Naive thymus-derived CD4-positive, alpha-beta T cell (primary cell): ENCODE data around the gene TAF5L. TPM values are rescaled to one million over a fixed set of nuclear protein-coding genes. Genes with fewer than 3 reads are reported as not detected.

Experiments used
- ATAC-seq: fragments of 150-1000 bp; cut with Tn5 transposase; 2 replicates; pipeline ENCODE4 v1.10.0; 2021; ENCODE audit warnings: mild to moderate bottlenecking, moderate library complexity
- CTCF ChIA-PET: fragments of 350-600 bp; sonication (Branson Sonifier 250); formaldehyde crosslinking; loops from one replicate; lab custom pipeline; 2021; ENCODE audit warnings: antibody characterized with exemption; lab: Charles Lee
- POLR2A ChIA-PET: fragments of 350-600 bp; sonication (Branson Sonifier 250); formaldehyde crosslinking; loops from one replicate; lab custom pipeline; 2021; ENCODE audit warnings: antibody characterized with exemption, inconsistent platforms; lab: Charles Lee
- DNase-seq, 9 donors: peaks; one replicate each; pipeline versions ENCODE4 v3.0.0 to v3.0.0-alpha.2; 2020 to 2022; ENCODE audit warnings: mixed read lengths in 1 of 9
- H3K27ac ChIP-seq: one replicate; pipeline ENCODE4 v1.7.0; 2013; ENCODE audit warnings: mild to moderate bottlenecking, low read depth, low read length, moderate library complexity
- H3K27me3 ChIP-seq, 2 donors: one replicate each; pipeline ENCODE4 v1.7.0; 2013; ENCODE audit warnings: low read length in 2 of 2, mild to moderate bottlenecking in 2 of 2, moderate library complexity in 2 of 2; ENCODE audit not compliant: control insufficient read depth in 2 of 2, insufficient read depth in 2 of 2
- H3K36me3 ChIP-seq, 3 experiments: 1 replicate in 2 of 3; 2 replicates in 1 of 3; pipeline ENCODE4 v1.7.0; 2013; ENCODE audit warnings: low read length in 3 of 3, mild to moderate bottlenecking in 3 of 3, moderate library complexity in 1 of 3; ENCODE audit not compliant: insufficient read depth in 3 of 3, control insufficient read depth in 2 of 3
- H3K4me1 ChIP-seq, 2 donors: one replicate each; pipeline ENCODE4 v1.7.0; 2013; ENCODE audit warnings: low read length in 2 of 2, mild to moderate bottlenecking in 2 of 2, moderate library complexity in 1 of 2; ENCODE audit not compliant: control insufficient read depth in 2 of 2, insufficient read depth in 2 of 2
- H3K4me3 ChIP-seq: 2 replicates; pipeline ENCODE4 v1.7.0; 2013; ENCODE audit warnings: mild to moderate bottlenecking, low read length
- H3K9me3 ChIP-seq, 3 experiments: 1 replicate in 2 of 3; 2 replicates in 1 of 3; pipeline ENCODE4 v1.7.0; 2013; ENCODE audit warnings: low read length in 3 of 3; ENCODE audit not compliant: control insufficient read depth in 2 of 3
- H3K27ac Mint-ChIP-seq, 9 donors: one replicate each; pipeline ENCODE4 v1.8.0; 2020 to 2022; ENCODE audit warnings: mixed read lengths in 9 of 9, mild to moderate bottlenecking in 8 of 9, moderate library complexity in 5 of 9, inconsistent platforms in 2 of 9
- H3K27me3 Mint-ChIP-seq, 5 donors: one replicate each; pipeline ENCODE4 v1.8.0; 2021 to 2022; ENCODE audit warnings: mixed read lengths in 5 of 5, mild to moderate bottlenecking in 1 of 5
- H3K36me3 Mint-ChIP-seq, 5 donors: one replicate each; pipeline ENCODE4 v1.8.0; 2020 to 2022; ENCODE audit warnings: mixed read lengths in 5 of 5, mild to moderate bottlenecking in 3 of 5, inconsistent platforms in 1 of 5
- H3K4me1 Mint-ChIP-seq, 7 donors: one replicate each; pipeline ENCODE4 v1.8.0; 2020 to 2022; ENCODE audit warnings: mixed read lengths in 7 of 7, mild to moderate bottlenecking in 3 of 7, inconsistent platforms in 1 of 7
- H3K4me3 Mint-ChIP-seq, 10 donors: one replicate each; pipeline ENCODE4 v1.8.0; 2020 to 2022; ENCODE audit warnings: mild to moderate bottlenecking in 10 of 10, mixed read lengths in 10 of 10, moderate library complexity in 6 of 10, inconsistent platforms in 2 of 10
- H3K9me3 Mint-ChIP-seq, 11 donors: one replicate each; pipeline ENCODE4 v1.8.0; 2020 to 2022; ENCODE audit warnings: mixed read lengths in 11 of 11, mild to moderate bottlenecking in 4 of 11, inconsistent platforms in 1 of 11, moderate library complexity in 1 of 11
- intact Hi-C, 2 donors: fragments of 100-400 bp; cut with micrococcal nuclease; formaldehyde crosslinking; loops; one replicate each; pipeline ENCODE4 v1.15.1; 2023
- polyA plus RNA-seq, 2 donors: library from polyadenylated mRNA; unstranded; fragments of 300-500 nt; fragmentation: Illumina TruSeq; gene quantifications; one replicate each; pipeline ENCODE4 v1.2.3, GENCODE V29; 2021
- total RNA-seq, 6 experiments: library from RNA in 5 of 6; stranded (reverse) in 5 of 6; gene quantifications; 1 replicate in 5 of 6; 2 replicates in 1 of 6; pipeline ENCODE4 v1.2.3 and lab custom pipeline; 2021 to 2026

The TAF5L gene
- total and polyA plus RNA-seq, 7 experiments from 2014 or later: 4.7 to 27.2 (median 19.7) TPM

- H3K9me3 ChIP-seq: no peaks in the 10 kb centered on the region
- DNase-seq (no peak), ATAC-seq (no peak)
- H3K27ac Mint-ChIP-seq: peak overlapping the region in 2 of 9 donors; percentile 9 to 50
- H3K27me3 Mint-ChIP-seq: no peaks in the 10 kb centered on the region
- intact Hi-C loops: no loop called here
- H3K27me3 ChIP-seq: no peaks in the 10 kb centered on the region
- no peak overlapping the region for H3K4me3 Mint-ChIP-seq
- H3K36me3 Mint-ChIP-seq: peaks cover 12 to 44% (median 18%) of the 10 kb centered on the region in 5 donors
- POLR2A ChIA-PET: no interaction called here
- H3K4me1 ChIP-seq: no peaks in the 10 kb centered on the region
- CTCF ChIA-PET: interaction anchor here (1.1 kb wide), 1 partner anchor 16 kb away, joined by 4 read pairs; no protein-coding TSS in a partner anchor
- H3K9me3 Mint-ChIP-seq: no peaks in the 10 kb centered on the region
- peaks cover under 1 to 10% (median 3%) of the 10 kb centered on the region in 7 donors for H3K4me1 Mint-ChIP-seq
- H3K4me3 ChIP-seq: no peak overlapping the region
- peaks cover 8 to 82% (median 13%) of the 10 kb centered on the region in 3 experiments for H3K36me3 ChIP-seq
- no peak overlapping the region for H3K27ac ChIP-seq
These were observed 19.5 kb upstream of the TAF5L start for GRCh38 chr1:229645324-229645993.

- ATAC-seq (peak; percentile 22), DNase-seq (no peak)
- no peak overlapping the region for H3K27ac ChIP-seq
- H3K4me3 Mint-ChIP-seq: no peak overlapping the region
- H3K9me3 Mint-ChIP-seq: no peaks in the 10 kb centered on the region
- H3K27me3 ChIP-seq: no peaks in the 10 kb centered on the region
- peaks cover 12 to 41% (median 18%) of the 10 kb centered on the region in 5 donors for H3K36me3 Mint-ChIP-seq
- H3K4me1 Mint-ChIP-seq: peaks cover 5 to 12% (median 7%) of the 10 kb centered on the region in 7 donors
- H3K36me3 ChIP-seq: peaks cover 8 to 69% (median 13%) of the 10 kb centered on the region in 3 experiments
- H3K27ac Mint-ChIP-seq: no peak overlapping the region
- ChIA-PET POLR2A (no interaction called here), CTCF (no interaction called here)
- no peaks in the 10 kb centered on the region for H3K4me1 ChIP-seq
- H3K9me3 ChIP-seq: no peaks in the 10 kb centered on the region
- H3K4me3 ChIP-seq: no peak overlapping the region
- intact Hi-C loops: no loop called here
- H3K27me3 Mint-ChIP-seq: no peaks in the 10 kb centered on the region
These were observed 18.2 kb upstream of the TAF5L start for GRCh38 chr1:229643996-229644745.

GRCh38 chr1:229642970-229643369 is 17.0 kb upstream of the TAF5L start:
- no peaks in the 10 kb centered on the region for H3K9me3 Mint-ChIP-seq
- no peak overlapping the region for H3K27ac Mint-ChIP-seq
- CTCF ChIA-PET: interaction anchor here (0.6 kb wide), 1 partner anchor 25 kb away, joined by 7 read pairs; no protein-coding TSS in a partner anchor
- peaks cover 5 to 14% (median 7%) of the 10 kb centered on the region in 7 donors for H3K4me1 Mint-ChIP-seq
- peaks cover 0 to 65% (median 11%) of the 10 kb centered on the region in 3 experiments for H3K36me3 ChIP-seq
- no peaks in the 10 kb centered on the region for H3K27me3 Mint-ChIP-seq
- no peaks in the 10 kb centered on the region for H3K9me3 ChIP-seq
- H3K4me3 ChIP-seq: no peak overlapping the region
- DNase-seq (no peak), ATAC-seq (no peak)
- POLR2A ChIA-PET: no interaction called here
- H3K4me1 ChIP-seq: no peaks in the 10 kb centered on the region
- peaks cover 14 to 49% (median 18%) of the 10 kb centered on the region in 5 donors for H3K36me3 Mint-ChIP-seq
- H3K27me3 ChIP-seq: no peaks in the 10 kb centered on the region
- intact Hi-C loops: no loop called here
- H3K27ac ChIP-seq: no peak overlapping the region
- H3K4me3 Mint-ChIP-seq: no peak overlapping the region

- Mint-ChIP-seq H3K27me3 (no peaks in the 10 kb centered on the region), H3K36me3 (peaks cover 16 to 49% (median 19%) of the 10 kb centered on the region in 5 donors), H3K9me3 (no peaks in the 10 kb centered on the region), H3K4me1 (peaks cover 5 to 14% (median 7%) of the 10 kb centered on the region in 7 donors), H3K27ac (peak overlapping the region in 1 of 9 donors; percentile 5), H3K4me3 (no peak overlapping the region)
- ChIA-PET POLR2A (no interaction called here), CTCF (interaction anchor here (0.6 kb wide), 2 partner anchors 24 to 207 kb away, joined by 3 to 7 read pairs; no protein-coding TSS in a partner anchor)
- Histone ChIP-seq H3K9me3 (no peaks in the 10 kb centered on the region), H3K36me3 (peaks cover 0 to 65% (median 8%) of the 10 kb centered on the region in 3 experiments), H3K4me1 (no peaks in the 10 kb centered on the region), H3K27me3 (no peaks in the 10 kb centered on the region), H3K27ac (no peak overlapping the region), H3K4me3 (no peak overlapping the region)
- no peak for ATAC-seq
- intact Hi-C loops: no loop called here
- no peak for DNase-seq
These were observed 16.5 kb upstream of the TAF5L start for GRCh38 chr1:229642376-229642775.

- H3K27ac ChIP-seq: no peak overlapping the region
- H3K27me3 ChIP-seq: no peaks in the 10 kb centered on the region
- DNase-seq (no peak), ATAC-seq (no peak)
- no peak overlapping the region for H3K4me3 Mint-ChIP-seq
- intact Hi-C loops: no loop called here
- H3K9me3 Mint-ChIP-seq: no peaks in the 10 kb centered on the region
- H3K9me3 ChIP-seq: no peaks in the 10 kb centered on the region
- H3K27me3 Mint-ChIP-seq: no peaks in the 10 kb centered on the region
- peaks cover 15 to 47% (median 20%) of the 10 kb centered on the region in 5 donors for H3K36me3 Mint-ChIP-seq
- CTCF ChIA-PET: no interaction called here
- H3K27ac Mint-ChIP-seq: no peak overlapping the region
- H3K4me1 Mint-ChIP-seq: peaks cover 5 to 14% (median 7%) of the 10 kb centered on the region in 7 donors
- POLR2A ChIA-PET: no interaction called here
- no peak overlapping the region for H3K4me3 ChIP-seq
- H3K4me1 ChIP-seq: no peaks in the 10 kb centered on the region
- H3K36me3 ChIP-seq: peaks cover 0 to 65% (median 0%) of the 10 kb centered on the region in 3 experiments
These were observed 15.4 kb upstream of the TAF5L start for GRCh38 chr1:229641306-229641705.

- H3K4me3 Mint-ChIP-seq: peak overlapping the region in 1 of 10 donors; percentile 4
- ChIA-PET POLR2A (no interaction called here), CTCF (interaction anchor here (0.7 kb wide), 1 partner anchor 109 kb away, joined by 3 read pairs; no protein-coding TSS in a partner anchor)
- intact Hi-C loops: no loop called here
- H3K36me3 Mint-ChIP-seq: peaks cover 12 to 49% (median 16%) of the 10 kb centered on the region in 5 donors
- ATAC-seq: no peak
- H3K27ac Mint-ChIP-seq: no peak overlapping the region
- Histone ChIP-seq H3K9me3 (no peaks in the 10 kb centered on the region), H3K36me3 (peaks cover 0 to 66% (median 8%) of the 10 kb centered on the region in 3 experiments), H3K27ac (no peak overlapping the region), H3K4me3 (no peak overlapping the region), H3K4me1 (no peaks in the 10 kb centered on the region), H3K27me3 (no peaks in the 10 kb centered on the region)
- peaks cover 3 to 14% (median 7%) of the 10 kb centered on the region in 7 donors for H3K4me1 Mint-ChIP-seq
- no peaks in the 10 kb centered on the region for H3K27me3 Mint-ChIP-seq
- DNase-seq: no peak
- no peaks in the 10 kb centered on the region for H3K9me3 Mint-ChIP-seq
These were observed 14.5 kb upstream of the TAF5L start for GRCh38 chr1:229640455-229640854.
